Keratinocyte (primary cell): ENCODE measurements around the gene RPP30. TPM values are rescaled to one million over a fixed set of nuclear protein-coding genes. Genes with fewer than 3 reads are reported as not detected.

ENCODE experiments used
- DNase-seq: peaks from one replicate; pipeline ENCODE4 v3.0.0-alpha.2; 2011; ENCODE audit warnings: low read depth, missing footprints, low spot score
- FAIRE-seq: peaks from 2 replicates; lab custom pipeline; 2011; peaks lifted over from hg19 to GRCh38; lab: Jason Lieb, UNC
- H2AFZ ChIP-seq: 2 replicates; pipeline ENCODE4 v1.6.0; 2012; ENCODE audit warnings: low read length, control low read depth, inconsistent platforms; ENCODE audit not compliant: control insufficient read depth
- H3K27ac ChIP-seq: 2 replicates; pipeline ENCODE4 v1.5.1; 2011; ENCODE audit warnings: low read length; ENCODE audit not compliant: control insufficient read depth, insufficient read depth
- H3K27me3 ChIP-seq: 3 replicates; pipeline ENCODE4 v1.6.0; 2011; ENCODE audit warnings: low read length; ENCODE audit not compliant: control insufficient read depth, insufficient read depth; ENCODE audit errors: extremely low read depth
- H3K36me3 ChIP-seq, 2 experiments: 2 replicates in 1 of 2; 3 replicates in 1 of 2; pipeline ENCODE4 v1.5.1; 2011; ENCODE audit warnings: low read length in 2 of 2, mild to moderate bottlenecking in 1 of 2; ENCODE audit not compliant: control insufficient read depth in 2 of 2, insufficient read depth in 2 of 2; ENCODE audit errors: extremely low read depth in 1 of 2
- H3K4me1 ChIP-seq: 3 replicates; pipeline ENCODE4 v1.5.1; 2011; ENCODE audit warnings: low read length; ENCODE audit not compliant: control insufficient read depth, insufficient read depth; ENCODE audit errors: extremely low read depth
- H3K4me2 ChIP-seq: 3 replicates; pipeline ENCODE4 v1.6.0; 2011; ENCODE audit warnings: low read depth, low read length; ENCODE audit not compliant: control insufficient read depth, insufficient read depth; ENCODE audit errors: extremely low read depth
- H3K4me3 ChIP-seq, 3 experiments: fragments of 200-600 bp in 1 of 3; sonication (generic) in 1 of 3; 2 replicates in 2 of 3; 3 replicates in 1 of 3; pipeline ENCODE4 v1.5.1; 2011 to 2016; ENCODE audit warnings: low read length in 3 of 3, mild to moderate bottlenecking in 3 of 3, control low read depth in 2 of 3, inconsistent platforms in 1 of 3, low read depth in 1 of 3, mixed read lengths in 1 of 3, mixed run types in 1 of 3, moderate library complexity in 1 of 3; ENCODE audit not compliant: control insufficient read depth in 2 of 3, insufficient read depth in 2 of 3; ENCODE audit errors: extremely low read depth in 1 of 3
- H3K79me2 ChIP-seq: 2 replicates; pipeline ENCODE4 v1.6.0; 2012; ENCODE audit warnings: low read length; ENCODE audit not compliant: control insufficient read depth, insufficient read depth
- H3K9ac ChIP-seq: 3 replicates; pipeline ENCODE4 v1.6.0; 2011; ENCODE audit warnings: low read length; ENCODE audit not compliant: control insufficient read depth, insufficient read depth; ENCODE audit errors: extremely low read depth
- H3K9me1 ChIP-seq: 3 replicates; pipeline ENCODE4 v1.6.0; 2011; ENCODE audit warnings: low read length; ENCODE audit not compliant: control insufficient read depth, insufficient read depth; ENCODE audit errors: extremely low read depth
- H3K9me3 ChIP-seq: 2 replicates; pipeline ENCODE4 v1.5.1; 2012; ENCODE audit warnings: low read depth, low read length; ENCODE audit not compliant: control insufficient read depth
- H4K20me1 ChIP-seq: 3 replicates; pipeline ENCODE4 v1.6.0; 2011; ENCODE audit warnings: low read length; ENCODE audit not compliant: control insufficient read depth, insufficient read depth; ENCODE audit errors: extremely low read depth
- EZH2 ChIP-seq: IDR thresholded peaks from one replicate; pipeline ENCODE4 v1.6.1; 2012; ENCODE audit warnings: inconsistent platforms, mild to moderate bottlenecking, low read length, moderate library complexity
- dilution Hi-C: fragments of 300-500 bp; cut with MboI; formaldehyde crosslinking; loops from one replicate; pipeline ENCODE4 v1.7.0; 2020; ENCODE audit warnings: low sequenced_read_pairs; ENCODE audit not compliant: extremely low pct_ligation_motif_present
- polyA plus RNA-seq, 5 experiments: library from polyadenylated mRNA; depleted of rRNA in 3 of 5; stranded (reverse) in 3 of 5; stranded (forward) in 1 of 5; unstranded in 1 of 5; fragments of >200 nt; gene quantifications; 1 replicate in 1 of 5; 2 replicates in 3 of 5; 3 replicates in 1 of 5; pipeline versions ENCODE4 v1.2.1 to v1.2.3, GENCODE V29; 2011 to 2012; ENCODE audit warnings: missing spikeins in 2 of 5, low read depth in 1 of 5, low replicate concordance in 1 of 5
- TF ChIP-seq, protein P1 (sequence below), 3 experiments: IDR thresholded peaks in 1 of 3; conservative IDR thresholded peaks in 1 of 3; optimal IDR thresholded peaks in 1 of 3; 2 replicates in 2 of 3; 3 replicates in 1 of 3; pipeline versions ENCODE3 to v1.5.1; 2011; ENCODE audit warnings: low read length in 3 of 3, mild to moderate bottlenecking in 3 of 3, moderate library complexity in 2 of 3, control low read depth in 1 of 3, inconsistent platforms in 1 of 3; ENCODE audit not compliant: insufficient read depth in 2 of 3; ENCODE audit errors: extremely low read depth in 1 of 3

Gene RPP30
- polyA plus RNA-seq, 1 donor (not counting 4 experiments of a cell fraction or from before 2014, with no cell fraction given): 48.6 TPM

DNA sequence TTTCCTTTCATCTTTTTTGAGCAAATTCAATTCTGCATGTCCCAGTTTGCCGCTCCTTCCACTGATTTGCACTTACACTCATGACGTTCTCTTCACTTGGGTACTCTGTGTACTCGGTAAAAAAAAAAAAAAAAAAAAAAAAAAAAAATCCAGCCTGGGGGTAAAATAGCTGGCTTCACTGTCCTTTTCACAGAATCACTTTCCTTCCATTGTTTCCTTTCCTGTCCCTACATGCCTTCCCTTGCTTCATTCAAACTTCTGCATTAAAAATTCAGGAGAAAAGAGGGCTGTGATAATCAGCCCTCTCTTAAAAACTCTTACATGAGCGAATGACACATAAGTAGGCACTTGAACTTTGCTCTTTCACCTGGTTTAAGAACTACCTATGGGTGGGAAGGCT, 40.4 kb downstream of the RPP30 start:
- H3K4me1 ChIP-seq: peaks cover 13% of the 10 kb centered on the region
- no peaks in the 10 kb centered on the region for H3K9me3 ChIP-seq
- H3K27ac ChIP-seq: peak overlapping the region; percentile 41
- H3K9ac ChIP-seq: no peak overlapping the region
- H2AFZ ChIP-seq: no peak overlapping the region
- no peaks in the 10 kb centered on the region for H3K79me2 ChIP-seq
- no peaks in the 10 kb centered on the region for H3K27me3 ChIP-seq
- peak; percentile 26 for DNase-seq
- H3K4me2 ChIP-seq: peak overlapping the region; percentile 79
- dilution Hi-C loops: no loop called here
- no peaks in the 10 kb centered on the region for H3K36me3 ChIP-seq
- H3K9me1 ChIP-seq: no peaks in the 10 kb centered on the region
- peak; percentile 26 for FAIRE-seq
- no peak for TF ChIP-seq EZH2
- TF ChIP-seq, protein P1, sequence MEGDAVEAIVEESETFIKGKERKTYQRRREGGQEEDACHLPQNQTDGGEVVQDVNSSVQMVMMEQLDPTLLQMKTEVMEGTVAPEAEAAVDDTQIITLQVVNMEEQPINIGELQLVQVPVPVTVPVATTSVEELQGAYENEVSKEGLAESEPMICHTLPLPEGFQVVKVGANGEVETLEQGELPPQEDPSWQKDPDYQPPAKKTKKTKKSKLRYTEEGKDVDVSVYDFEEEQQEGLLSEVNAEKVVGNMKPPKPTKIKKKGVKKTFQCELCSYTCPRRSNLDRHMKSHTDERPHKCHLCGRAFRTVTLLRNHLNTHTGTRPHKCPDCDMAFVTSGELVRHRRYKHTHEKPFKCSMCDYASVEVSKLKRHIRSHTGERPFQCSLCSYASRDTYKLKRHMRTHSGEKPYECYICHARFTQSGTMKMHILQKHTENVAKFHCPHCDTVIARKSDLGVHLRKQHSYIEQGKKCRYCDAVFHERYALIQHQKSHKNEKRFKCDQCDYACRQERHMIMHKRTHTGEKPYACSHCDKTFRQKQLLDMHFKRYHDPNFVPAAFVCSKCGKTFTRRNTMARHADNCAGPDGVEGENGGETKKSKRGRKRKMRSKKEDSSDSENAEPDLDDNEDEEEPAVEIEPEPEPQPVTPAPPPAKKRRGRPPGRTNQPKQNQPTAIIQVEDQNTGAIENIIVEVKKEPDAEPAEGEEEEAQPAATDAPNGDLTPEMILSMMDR (optimal IDR thresholded peaks at IDR 0.05 in 1 of 3, IDR thresholded peaks at IDR 0.05 in 1 of 3, conservative IDR thresholded peaks at IDR 0.05 in 1 of 3; ENCODE audit: extremely low read depth in 1 of 3, insufficient read depth in 2 of 3, low read length in 3 of 3): no peak
- H4K20me1 ChIP-seq: no peaks in the 10 kb centered on the region
- peak overlapping the region in 1 of 3 experiments; percentile 22 for H3K4me3 ChIP-seq

DNA sequence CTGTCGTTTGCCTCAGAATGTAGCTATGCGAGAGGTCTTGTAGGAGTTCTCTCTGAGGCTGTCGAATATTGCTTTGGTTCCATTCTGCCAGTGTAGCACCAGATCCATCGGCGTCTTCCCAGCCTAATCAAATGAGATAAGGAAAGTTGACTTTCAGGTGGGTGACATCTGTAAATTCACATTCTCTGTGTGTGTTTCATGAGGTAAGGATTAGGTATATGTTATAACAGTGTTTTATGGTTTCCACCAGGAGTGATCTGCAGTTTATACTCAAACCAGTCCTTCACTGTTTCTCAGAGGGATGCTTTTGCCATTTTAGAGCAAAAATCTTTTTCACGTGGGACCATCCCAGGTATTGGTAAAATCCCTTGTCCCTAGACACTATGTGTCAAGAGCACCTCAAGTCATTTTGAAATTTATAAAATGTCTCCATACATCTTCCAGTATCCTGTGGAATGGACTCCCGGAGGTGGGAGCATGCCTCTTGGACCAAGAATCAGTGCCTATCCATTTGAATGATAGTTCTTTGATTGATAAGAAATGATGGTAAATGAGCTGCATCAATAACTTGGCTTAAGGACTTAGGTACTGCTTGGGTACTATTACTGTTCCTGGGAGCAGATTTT, 41.2 kb downstream of the RPP30 start:
- H3K36me3 ChIP-seq: no peaks in the 10 kb centered on the region

More for the DNA sequence above, 41.2 kb downstream of the RPP30 start:
- Histone ChIP-seq H3K27ac (no peak overlapping the region), H3K79me2 (no peaks in the 10 kb centered on the region), H3K4me1 (peaks cover 13% of the 10 kb centered on the region), H2AFZ (no peak overlapping the region), H3K9ac (no peak overlapping the region), H3K9me3 (no peaks in the 10 kb centered on the region), H3K4me3 (no peak overlapping the region), H4K20me1 (no peaks in the 10 kb centered on the region), H3K4me2 (no peak overlapping the region), H3K9me1 (no peaks in the 10 kb centered on the region), H3K27me3 (no peaks in the 10 kb centered on the region)
- no peak for DNase-seq
- peak; percentile 9 for FAIRE-seq
- dilution Hi-C loops: no loop called here
- TF ChIP-seq, protein P1 (optimal IDR thresholded peaks at IDR 0.05 in 1 of 3, IDR thresholded peaks at IDR 0.05 in 1 of 3, conservative IDR thresholded peaks at IDR 0.05 in 1 of 3; ENCODE audit: extremely low read depth in 1 of 3, insufficient read depth in 2 of 3, low read length in 3 of 3): no peak
- TF ChIP-seq EZH2: no peak
